Measurements from ENCODE around the gene HIPK3.
A peak's percentile ranks its signal among the peaks of the same experiment; 100 is the strongest.

The HIPK3 gene

DNA sequence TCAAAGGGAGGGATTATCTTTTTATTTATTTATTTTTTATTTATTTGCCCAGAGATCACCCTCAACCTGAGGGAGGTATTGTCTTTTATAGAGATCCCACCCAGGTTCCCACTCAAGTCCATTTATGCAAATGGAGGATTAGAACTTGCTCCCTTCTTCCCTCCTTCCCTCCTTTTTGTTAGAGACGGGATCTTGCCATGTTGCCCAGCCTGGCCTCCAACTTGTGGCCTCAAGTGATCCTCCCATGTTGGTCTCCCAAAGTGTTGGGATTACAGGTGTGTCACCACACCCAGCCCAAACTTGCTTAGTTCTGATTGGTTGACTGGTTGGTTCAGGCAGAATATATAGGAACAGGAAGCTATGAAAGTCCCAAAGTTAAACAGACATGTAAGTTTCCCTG, 51.9 kb downstream of the HIPK3 start:
- no peak for DNase-seq

DNA sequence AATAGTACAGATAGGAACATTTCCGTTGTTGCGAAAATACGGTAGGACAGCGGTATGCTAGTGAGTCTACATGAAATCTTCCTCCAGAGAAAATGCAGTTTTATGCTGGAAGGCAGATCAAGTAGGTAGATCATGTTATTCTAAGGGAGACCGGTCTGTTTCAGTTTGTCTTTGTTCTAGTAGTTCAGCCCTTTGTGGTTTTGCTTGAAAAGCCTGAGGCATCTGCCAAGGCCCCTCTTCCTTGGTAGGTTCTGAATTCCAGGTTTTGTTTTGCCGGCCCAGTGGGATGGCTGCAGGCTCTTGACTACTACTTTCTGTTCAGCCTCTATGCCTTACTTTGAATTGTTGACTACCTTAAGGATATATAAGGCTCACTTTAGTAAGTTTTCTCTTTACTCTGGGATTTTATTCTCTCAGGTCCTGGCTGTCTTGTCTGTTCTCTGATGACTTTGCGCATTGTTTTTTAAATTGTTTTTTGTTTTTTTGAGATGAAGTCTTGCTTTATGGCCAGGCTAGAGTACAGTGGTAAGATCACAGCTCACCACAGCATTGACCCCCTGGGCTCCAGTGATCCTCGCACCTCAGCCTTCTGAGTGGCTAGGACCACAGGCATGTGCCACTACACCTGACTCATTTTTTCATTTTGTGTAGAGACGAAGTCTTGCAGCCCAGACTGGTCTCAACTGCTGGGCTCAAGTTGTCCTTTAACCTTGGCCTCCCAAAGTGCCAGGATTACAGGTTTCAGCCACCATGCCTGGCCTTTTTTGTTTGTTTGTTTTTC, 53.7 kb downstream of the HIPK3 start:
- DNase-seq = no peak

DNA sequence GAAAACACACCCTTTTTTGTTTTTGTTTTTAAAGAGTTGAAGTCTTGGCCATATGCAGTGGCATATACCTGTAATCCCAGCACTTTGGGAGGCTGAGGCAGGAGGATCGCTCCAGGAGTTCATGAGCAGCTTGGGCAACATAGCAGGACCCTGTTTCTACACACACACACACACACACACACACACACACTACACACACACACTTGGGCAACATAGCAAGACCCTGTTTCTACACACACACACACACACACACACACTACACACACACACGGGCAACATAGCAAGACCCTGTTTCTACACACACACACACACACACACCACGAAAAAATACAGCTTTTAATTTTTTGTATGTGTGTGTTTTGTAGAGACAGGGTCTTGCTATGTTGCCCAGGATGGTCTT, 54.5 kb downstream of the HIPK3 start:
- DNase-seq = no peak

DNA sequence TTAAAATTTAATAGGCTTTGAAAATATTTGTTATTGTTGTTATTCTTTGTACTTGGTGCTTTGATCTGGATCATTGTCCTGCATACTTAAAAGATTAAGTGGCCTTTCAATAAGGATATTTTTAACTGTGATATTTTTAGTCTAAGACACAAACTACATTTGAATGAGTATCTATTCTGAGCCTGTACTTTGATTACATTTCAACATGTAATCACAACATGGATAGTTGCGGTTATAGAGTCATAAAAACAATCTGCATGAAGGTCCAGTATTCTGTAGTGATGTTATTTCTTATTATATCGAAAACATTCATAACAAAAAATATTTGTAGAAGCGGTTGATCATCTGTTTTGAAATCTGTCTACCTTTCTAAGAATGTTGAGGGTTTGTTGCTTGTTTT, 58.6 kb downstream of the HIPK3 start:
- DNase-seq = no peak

DNA sequence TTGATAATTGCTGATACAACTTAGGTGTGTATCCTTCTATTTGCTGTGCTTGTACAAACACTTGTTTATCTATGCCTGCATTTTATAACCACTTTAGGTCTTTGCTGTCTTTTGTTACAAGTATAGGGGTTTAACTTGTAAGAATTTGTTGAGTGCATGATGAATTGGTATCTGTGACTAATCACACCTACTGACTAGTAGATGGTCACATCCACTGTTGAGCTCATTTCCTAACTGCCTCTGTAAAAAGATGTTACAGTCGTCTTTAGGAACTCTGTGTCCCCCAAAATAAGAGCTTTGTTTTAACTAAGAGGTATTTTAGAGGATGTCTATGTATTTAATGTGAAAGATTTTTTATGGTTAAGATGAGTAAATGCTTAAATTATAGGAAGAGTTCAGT, 60.5 kb downstream of the HIPK3 start:
- no peak for DNase-seq

DNA sequence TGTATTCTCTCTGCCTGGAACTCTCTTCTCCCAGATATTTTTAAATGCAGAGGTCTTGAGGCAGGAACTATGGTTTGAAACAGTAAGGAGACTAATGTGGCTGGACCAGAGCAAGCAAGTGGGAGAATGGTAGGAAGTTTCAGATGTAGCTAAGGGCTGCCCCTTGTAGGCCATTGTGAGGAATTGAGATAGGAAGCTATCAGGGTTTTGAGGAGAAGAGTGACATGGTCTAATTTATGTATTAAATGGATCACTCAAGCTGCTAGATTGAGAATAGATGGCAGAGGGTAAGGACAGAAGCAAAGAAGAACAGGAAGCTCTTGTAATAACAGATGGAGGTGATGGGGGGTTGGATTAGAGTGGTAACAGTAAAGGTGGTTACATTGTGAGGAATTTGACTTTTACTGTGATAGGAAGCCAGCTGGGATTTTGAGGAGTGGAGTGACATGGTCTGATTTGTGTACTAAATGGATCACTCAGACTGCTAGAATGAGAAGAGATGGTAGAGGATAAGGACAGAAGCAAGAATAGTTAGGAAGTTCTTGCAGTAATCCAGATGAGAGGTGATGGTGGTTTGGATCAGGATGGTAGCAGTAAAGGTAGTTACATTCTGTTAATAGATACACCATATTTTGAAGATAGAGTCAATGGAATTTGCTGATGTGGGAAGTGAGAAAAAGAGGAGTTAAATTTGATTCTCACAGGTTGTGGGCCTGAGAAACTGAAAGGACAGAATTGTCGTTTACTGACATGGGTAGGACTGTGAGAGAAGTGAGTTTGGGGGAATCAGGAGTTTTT, 63.0 kb downstream of the HIPK3 start:
- no peak for DNase-seq

DNA sequence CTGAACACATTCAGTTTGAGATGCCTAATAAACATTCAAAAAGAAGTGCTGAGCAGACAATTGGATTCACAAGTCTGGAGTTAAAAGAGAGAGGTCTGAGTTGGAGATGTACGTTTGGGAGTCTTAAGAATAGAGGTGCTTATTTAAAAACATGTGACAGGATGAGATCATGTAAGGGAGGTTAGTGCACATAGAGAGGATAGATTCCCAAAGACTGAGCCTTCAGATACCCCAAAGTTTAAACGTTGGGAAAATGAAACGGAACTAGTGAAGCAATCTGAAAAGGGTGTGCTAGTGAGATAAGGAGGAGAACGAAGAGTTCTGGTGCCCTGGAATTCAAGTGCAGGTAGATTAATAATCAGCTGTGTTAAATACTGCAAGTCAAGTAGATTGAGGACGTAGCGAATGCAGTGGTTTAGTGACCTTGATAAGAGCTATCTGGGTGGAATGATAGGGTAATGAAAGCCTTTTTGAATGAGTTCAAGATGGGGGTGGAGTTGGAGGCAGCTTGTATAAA, 63.7 kb downstream of the HIPK3 start:
- no peak for DNase-seq

DNA sequence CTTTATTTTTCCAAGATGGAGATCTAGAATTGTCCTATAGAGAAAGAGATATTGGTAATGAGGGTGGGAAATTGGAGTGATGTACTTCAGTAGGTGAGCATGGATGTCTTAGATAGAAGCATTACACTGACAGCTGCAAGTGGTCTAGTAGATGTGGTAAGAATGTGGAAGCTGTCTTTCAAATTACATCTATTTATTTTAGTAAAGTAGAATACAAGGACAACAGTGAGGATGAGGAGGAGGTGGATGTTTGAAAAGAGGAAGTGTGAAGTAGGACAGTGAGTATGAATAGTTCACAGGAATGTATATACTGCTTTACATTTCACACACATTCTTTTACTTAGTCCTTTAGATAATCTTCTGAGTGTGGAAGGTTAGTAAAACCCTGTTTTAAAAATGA, 64.2 kb downstream of the HIPK3 start:
- no peak for DNase-seq

DNA sequence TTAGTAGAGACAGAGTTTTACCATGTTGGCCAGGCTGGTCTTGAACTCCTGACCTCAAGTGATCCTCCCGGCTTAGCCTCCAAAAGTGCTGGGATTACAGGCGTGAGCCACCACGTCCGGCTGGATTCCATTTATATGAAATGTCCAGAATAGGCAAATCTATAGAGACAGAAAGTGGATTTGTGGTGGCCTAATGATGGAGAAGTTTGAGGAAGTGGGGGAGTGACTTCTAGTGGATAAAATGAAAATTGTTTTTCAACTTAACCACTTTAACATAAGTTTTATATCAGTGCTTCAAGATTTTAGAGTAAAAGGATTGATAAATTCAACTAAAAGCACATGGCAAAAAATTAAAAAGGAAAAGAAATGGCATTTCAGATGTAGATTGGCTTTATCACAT, 66.2 kb downstream of the HIPK3 start:
- no peak for DNase-seq

DNA sequence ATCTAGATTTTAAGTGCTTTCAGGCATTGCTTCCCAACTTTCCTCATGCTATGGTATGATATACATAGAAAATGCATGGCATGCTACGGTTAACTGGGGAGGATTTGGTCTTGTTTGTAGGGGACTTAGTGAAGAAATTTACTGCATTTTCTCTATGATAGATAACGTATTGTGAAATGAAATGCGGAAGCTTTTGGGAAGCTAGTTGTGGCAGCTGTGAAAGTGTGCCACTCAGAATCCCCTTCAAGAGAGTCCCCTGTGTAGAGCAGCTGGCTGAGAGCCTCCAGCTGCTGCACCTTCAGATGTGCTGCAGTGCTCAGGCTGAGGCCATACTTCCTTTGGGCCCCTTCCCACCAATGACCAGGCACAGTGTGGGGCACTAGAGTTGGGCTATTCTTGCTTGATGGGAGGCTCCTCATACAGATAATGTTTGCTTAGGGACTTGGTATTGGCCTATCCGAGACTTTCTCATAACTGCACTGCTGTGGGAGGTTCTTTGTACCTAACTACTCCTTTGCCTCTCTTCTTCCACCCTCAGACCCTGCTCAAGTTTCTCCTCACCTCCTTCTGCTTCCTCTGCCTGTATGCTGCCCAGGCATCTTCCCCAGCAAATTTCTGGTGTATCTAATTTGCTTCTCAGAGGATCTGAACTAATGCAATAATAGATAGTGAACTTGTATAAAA, 67.3 kb downstream of the HIPK3 start:
- no peak for DNase-seq

DNA sequence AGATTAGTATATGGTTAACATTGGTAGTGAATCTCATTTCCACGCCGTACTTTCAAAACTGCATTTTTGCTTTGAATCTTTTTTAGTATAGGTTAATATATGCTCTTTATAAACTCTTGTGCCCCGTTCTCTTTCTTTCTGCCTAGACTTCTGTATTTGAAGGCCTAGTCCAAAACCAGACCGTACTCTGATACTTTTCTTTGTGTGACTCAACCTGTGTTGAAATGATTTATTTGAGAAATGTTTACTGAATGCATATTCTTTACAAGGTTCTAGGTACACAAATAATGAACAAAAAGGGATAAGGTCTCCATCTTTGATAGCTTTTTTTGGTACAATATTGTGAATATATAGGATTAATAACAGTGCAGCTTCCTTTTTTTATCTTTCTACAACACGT, 68.3 kb downstream of the HIPK3 start:
- no peak for DNase-seq

DNA sequence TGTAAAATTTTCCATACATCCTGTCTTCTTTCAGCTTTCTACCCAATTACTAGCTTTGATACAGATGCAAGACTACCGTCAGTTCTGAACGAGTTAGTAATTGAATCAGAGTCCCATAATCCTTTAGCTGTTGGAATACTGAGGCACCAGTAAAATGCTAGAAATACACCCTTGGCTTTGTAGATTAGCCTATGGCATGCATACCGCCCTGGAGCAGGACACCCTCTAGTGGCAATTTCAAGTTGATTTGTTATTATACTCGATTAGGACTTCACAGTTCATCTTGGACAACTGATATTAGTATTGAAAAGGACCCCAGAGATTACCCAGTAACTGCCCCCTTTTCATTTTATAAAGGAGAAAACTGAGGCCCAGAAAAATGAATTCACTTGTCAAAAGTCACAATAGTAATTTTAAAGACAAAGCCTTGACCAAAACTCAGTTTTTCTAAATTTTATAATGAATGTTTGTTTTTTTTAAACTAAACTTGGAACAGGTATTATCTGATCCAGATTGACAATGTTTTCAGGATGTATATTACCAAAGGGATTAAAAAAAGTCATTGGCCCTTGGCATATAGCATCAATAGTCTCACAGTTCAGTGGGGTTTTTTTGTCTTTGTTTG, 72.6 kb downstream of the HIPK3 start:
- peak; percentile 27 for DNase-seq

DNA sequence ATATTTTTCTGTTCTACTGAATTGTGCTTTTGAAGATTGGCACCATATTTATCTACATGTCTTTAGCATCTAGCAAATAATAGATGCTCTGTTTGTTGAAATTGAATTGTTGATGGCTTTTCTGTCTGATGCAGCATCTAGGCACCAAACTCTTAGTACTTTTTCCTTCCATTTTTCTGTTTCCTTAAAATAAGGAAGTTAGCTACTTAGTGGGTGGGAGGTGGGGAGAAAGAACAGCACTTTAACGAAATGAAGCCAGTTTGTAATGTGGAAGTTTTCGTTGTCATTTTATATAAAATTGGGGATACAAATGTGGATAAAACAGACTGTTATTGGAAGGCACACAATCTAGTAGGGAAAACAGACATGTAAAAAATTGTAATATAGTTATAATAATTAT, 76.6 kb downstream of the HIPK3 start:
- no peak for DNase-seq

DNA sequence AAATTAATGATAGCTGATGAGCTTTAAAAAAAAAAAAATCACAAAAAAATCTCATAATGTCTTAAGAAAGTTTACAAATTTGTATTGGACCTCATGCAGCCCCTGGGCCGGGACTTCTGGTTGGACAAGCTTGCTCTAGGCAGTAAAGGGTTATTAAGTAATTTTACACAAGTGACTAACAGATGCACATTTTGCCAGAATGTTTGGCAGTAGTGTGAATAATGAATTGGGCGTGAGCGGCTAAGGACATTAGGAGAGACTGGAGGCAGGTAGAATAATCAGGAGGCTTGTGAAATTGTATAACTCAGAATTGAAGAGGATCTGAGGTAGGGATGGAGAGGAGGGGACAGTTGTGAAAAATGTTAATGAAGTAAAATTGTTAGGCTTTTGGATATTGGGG, 77.4 kb downstream of the HIPK3 start:
- no peak for DNase-seq

DNA sequence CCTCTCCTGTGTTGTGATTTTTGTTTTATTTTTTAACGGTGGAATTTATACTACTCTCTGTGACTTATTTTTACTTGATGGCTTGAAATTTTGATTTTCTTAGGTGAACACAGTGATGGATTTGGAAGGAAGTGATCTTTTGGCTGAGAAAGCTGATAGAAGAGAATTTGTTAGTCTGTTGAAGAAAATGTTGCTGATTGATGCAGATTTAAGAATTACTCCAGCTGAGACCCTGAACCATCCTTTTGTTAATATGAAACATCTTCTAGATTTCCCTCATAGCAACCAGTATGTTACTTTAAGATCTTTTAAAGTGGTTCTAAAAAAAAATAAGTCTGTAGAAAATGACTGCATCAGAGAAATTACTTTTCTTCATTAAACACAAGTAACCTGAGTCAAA, 82.1 kb downstream of the HIPK3 start:
- DNase-seq = no peak

DNA sequence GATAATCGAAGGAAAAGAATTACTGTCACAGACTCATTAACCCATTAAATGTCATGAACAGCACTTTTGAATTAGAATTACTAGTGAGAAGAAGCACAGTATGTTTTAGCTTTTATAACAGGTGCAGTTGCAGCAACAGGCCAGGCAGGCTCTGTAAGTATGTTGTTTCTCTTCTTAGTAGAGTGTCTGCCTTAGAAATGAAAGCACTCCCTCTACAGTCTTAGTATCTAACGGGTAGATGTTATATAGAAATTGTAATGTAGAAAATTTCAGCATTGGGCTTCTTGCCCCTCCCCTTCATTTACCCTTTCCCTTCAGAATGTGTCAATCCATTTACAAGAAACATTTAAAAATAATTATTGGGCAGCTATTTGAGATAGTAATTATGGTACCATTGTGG, 87.4 kb downstream of the HIPK3 start:
- DNase-seq = no peak

DNA sequence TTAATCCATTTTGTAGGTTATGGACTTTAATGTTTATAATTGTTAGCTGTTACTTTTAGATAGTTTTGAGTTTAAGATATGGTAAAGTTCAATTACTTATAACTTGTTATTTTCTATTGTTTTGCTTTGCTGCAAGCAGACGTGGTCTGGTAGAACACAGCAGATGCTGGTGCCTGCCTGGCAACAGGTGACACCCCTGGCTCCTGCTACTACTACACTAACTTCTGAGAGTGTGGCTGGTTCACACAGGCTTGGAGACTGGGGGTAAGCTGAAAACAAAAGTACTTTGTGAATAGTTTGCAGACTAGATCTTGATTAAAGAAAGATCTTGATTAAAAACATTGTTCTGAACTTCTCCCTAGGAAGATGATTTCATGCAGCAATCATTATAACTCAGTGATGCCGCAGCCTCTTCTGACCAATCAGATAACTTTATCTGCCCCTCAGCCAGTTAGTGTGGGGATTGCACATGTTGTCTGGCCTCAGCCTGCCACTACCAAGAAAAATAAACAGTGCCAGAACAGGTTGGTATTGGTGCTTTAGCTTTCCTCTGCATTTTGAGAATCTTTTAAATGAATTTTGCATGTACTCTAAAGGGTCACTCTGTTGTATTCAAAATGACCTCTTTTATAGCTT, 90.4 kb downstream of the HIPK3 start:
- no peak for DNase-seq

DNA sequence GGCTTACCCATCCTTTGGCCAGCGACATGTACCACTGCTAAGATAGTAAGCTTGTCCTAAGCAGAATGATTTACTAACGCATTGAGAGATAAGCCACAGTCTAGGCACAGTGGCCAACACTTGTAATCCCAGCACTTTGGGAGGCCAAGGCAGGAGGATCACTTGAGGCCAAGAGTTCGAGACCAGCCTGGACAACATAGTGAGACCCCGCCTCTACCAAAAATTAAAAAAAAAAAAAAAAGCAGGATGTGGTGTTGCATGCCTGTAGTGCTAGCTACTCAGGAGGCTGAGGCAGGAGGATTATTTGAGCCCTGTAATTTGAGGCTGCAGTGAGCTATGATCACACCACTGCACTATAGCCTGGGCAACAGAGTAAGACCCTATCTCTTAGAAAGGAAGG, 93.1 kb downstream of the HIPK3 start:
- DNase-seq = no peak

DNA sequence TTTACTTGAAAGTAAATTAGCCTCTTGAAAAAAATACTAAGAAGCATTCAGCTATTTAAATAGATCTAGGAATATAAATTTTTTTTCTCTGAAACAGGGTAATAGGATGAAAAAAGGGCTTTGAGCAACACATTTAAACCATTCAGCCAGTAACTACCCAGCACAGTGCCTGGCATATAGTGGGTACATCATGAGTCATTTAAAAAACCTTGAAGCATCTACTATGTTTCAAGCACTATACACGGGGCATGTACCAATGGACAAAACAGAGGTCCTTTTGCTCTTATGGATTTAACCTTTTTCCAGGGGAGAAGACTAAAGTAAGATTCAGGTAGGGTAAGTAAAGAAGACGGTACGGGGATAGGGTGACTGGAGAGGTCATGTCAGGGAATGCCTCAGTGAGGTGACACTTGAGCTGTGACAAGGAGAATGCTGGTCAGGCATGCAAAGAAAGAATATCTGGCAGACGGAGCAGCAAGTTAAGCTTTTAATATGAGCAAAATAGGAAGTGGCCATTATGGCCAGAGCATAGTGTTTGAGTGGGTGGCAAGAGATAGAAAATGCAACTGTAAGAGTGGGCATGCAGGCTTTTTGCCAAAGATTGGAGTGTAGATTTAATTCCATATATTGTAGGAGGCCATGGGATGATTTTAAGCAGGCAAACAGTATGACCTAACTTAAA, 101.1 kb downstream of the HIPK3 start:
- DNase-seq = no peak

DNA sequence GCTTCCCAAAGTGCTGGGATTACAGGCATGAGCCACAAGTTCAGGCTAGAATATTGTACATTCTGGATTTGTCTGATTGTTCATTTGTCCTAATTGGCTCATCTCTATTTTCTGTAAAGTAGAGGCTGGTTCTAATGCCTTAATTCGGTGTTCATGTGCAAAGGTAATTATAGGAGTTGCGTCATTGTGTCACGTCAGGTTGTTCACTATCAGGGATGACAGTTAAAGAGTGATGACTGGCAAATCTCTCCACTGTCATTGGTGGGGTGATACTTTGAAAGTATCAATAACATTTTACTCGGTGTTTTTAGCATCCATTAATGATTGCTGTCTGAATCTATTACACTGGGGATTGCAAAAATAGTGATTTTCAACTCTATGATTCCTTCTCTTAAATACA, 103.5 kb downstream of the HIPK3 start:
- DNase-seq = no peak

DNA sequence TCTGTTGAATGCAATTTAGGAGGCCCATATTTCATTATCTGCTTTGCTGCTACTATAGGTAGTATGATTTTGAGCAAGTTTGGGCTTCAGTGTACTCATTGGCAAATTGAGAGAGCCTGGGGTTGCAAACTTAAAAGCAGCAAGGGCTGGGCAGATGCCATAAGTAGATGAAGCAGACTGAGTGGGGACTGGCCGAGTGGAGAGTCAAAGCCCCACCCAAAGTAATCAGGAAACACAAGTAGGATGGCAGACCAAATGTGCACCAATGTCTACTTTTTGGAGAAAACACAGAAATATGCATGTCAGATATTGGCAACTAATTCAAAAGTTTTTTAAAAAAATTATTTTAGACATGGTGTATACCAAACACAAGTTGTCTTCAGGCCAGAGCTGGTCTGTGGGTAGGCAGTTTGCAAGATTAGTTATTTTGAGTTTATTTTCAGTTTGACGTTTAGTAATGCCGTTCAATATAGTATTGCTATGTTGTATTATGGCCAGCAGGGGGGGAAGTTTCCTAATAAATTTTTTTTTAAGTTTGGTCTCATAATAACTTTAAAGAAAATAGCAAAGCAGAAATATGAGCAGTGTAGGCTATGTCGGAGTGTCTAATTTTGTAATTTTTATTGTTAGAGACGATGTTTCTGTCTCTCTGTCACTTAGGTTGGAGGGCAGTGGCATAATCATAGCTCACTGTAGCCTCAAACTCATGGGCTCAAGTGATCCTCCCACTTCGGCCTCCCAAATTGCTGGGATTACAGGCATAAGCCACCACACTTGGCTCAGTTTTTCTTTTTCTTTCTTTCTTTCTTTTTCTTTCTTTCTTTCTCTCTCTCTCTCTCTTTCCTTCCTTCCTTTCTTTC, 105.1 kb downstream of the HIPK3 start:
- peak; percentile 58 for DNase-seq

All from NCI-H2171 (cell line).